ENCODE measurements around the gene PLD3. TPM values are rescaled to one million over a fixed set of nuclear protein-coding genes. Genes with fewer than 3 reads are reported as not detected.

The PLD3 gene
- total RNA-seq, 2 experiments from 2014 or later, result 109 to 114 TPM

DNA sequence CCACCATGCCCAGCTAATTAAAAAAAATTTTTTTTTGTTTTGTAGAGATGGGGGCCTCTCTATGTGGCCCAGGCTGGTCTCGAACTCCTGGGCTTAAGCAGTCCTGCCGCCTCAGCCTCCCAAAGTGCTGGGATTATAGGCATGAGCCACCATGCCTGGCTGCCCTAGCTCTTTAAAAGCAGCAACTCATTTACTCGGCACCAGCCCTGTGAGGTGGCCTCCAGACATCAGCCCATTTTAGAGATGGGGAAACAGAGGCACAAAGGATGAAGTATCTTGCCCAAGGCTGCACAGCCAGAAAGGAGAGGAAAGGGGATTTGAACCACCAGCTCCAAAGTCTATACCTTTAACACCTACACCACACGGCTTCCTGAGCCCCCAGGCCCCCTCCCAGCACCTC is 64.4 kb downstream of the PLD3 start:
- Histone ChIP-seq H3K4me1 (ENCODE audit: insufficient read depth, low read length, poor library complexity, severe bottlenecking) (peaks cover 57% of the 10 kb centered on the region), H3K79me2 (ENCODE audit: insufficient read depth, low read depth, low read length) (no peaks in the 10 kb centered on the region)
- no TSS peak for BruUV-seq (replicated peaks)

DNA sequence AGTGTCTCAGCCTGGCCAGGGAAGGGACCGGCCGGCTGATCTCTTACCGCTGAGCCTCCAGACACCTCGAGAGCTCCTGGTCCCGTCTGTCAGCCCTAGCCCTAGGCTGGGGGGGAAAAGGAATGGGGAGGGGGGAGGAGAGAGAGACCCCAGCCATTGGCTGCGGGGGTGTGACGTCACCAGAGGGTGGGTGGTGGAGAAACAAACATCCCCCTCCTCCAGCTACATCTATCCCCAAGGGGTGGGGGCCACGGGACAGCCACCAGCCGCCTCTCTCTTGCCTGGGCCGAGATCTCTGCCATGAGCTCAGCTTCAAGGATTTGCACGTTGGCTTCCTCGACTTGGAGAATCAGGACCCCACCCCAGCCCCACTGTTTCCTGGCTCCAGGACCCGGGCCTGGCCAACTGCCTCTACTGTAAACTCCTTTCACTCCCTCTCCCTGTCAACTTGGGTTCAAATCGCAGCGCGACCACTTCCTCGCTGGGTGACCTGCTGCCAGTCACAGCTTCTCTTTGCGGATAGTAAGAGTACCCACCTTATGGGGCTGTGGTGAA is 64.9 kb downstream of the PLD3 start, which contains the start of gene PRX:
Gene PRX, minus strand, starts transcription at position 88 of the 555 bp plus-strand sequence. CDS start 5,446 bp downstream, outside the sequence.
- H3K79me2 ChIP-seq (ENCODE audit: insufficient read depth, low read depth, low read length), result no peaks in the 10 kb centered on the region
- no peaks in the 10 kb centered on the region for H3K9me2 ChIP-seq (ENCODE audit: insufficient read depth, low read length)
- H3K4me2 ChIP-seq (ENCODE audit: low read length), result 0 out of 2 replicates have a peak within 1 kb of the TSS, but pooled peaks have one; percentile 55
- intact Hi-C loops (cut with micrococcal nuclease; ENCODE audit: unreplicated experiment), result no loop called here
- no peak for DNase-seq (ENCODE audit: low spot score)
- CTCF ChIA-PET (ENCODE audit: unreplicated experiment), result interaction anchor here (0.6 kb wide), 1 partner anchor 33 kb away, joined by 3 read pairs; no protein-coding TSS in a partner anchor
- TF ChIP-seq EZH2phosphoT487 (IDR thresholded peaks at IDR 0.05; ENCODE audit: borderline replicate concordance, low read depth, low read length), result no peak
- TF ChIP-seq, protein P1, sequence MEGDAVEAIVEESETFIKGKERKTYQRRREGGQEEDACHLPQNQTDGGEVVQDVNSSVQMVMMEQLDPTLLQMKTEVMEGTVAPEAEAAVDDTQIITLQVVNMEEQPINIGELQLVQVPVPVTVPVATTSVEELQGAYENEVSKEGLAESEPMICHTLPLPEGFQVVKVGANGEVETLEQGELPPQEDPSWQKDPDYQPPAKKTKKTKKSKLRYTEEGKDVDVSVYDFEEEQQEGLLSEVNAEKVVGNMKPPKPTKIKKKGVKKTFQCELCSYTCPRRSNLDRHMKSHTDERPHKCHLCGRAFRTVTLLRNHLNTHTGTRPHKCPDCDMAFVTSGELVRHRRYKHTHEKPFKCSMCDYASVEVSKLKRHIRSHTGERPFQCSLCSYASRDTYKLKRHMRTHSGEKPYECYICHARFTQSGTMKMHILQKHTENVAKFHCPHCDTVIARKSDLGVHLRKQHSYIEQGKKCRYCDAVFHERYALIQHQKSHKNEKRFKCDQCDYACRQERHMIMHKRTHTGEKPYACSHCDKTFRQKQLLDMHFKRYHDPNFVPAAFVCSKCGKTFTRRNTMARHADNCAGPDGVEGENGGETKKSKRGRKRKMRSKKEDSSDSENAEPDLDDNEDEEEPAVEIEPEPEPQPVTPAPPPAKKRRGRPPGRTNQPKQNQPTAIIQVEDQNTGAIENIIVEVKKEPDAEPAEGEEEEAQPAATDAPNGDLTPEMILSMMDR (conservative IDR thresholded peaks at IDR 0.05; ENCODE audit: low read length), result no peak
- H3K27ac ChIP-seq (ENCODE audit: low read depth, low read length, poor library complexity, severe bottlenecking), result no peak within 1 kb of the TSS
- H4K20me1 ChIP-seq (ENCODE audit: insufficient read depth, low read length), result no peaks in the 10 kb centered on the region
- H3K4me1 ChIP-seq (ENCODE audit: insufficient read depth, low read length, poor library complexity, severe bottlenecking), result peaks cover 52% of the 10 kb centered on the region
- BruUV-seq (replicated peaks), result no TSS peak
- no peaks in the 10 kb centered on the region for H3K36me3 ChIP-seq (ENCODE audit: insufficient read depth, low read length)
- POLR2A ChIA-PET, result interaction anchor here (0.5 to 0.6 kb wide), 2 partner anchors 24 to 111 kb away, joined by 3 to 7 read pairs; no protein-coding TSS in a partner anchor
- H2AFZ ChIP-seq (ENCODE audit: low read length), result no peak within 1 kb of the TSS
- no peaks in the 10 kb centered on the region for H3K9me3 ChIP-seq (ENCODE audit: low read length)
- no peak within 1 kb of the TSS for H3K4me3 ChIP-seq (ENCODE audit: low read depth, low read length, poor library complexity, severe bottlenecking)

More for the DNA sequence above, 64.4 kb downstream of the PLD3 start:
- no peak overlapping the region for H3K27ac ChIP-seq (ENCODE audit: low read depth, low read length, poor library complexity, severe bottlenecking)
- no peaks in the 10 kb centered on the region for H3K9me2 ChIP-seq (ENCODE audit: insufficient read depth, low read length)
- no peaks in the 10 kb centered on the region for H3K36me3 ChIP-seq (ENCODE audit: insufficient read depth, low read length)
- no peak overlapping the region for H3K4me3 ChIP-seq (ENCODE audit: low read depth, low read length, poor library complexity, severe bottlenecking)
- H4K20me1 ChIP-seq (ENCODE audit: insufficient read depth, low read length), result no peaks in the 10 kb centered on the region
- no peaks in the 10 kb centered on the region for H3K9me3 ChIP-seq (ENCODE audit: low read length)
- TF ChIP-seq, protein P1 (conservative IDR thresholded peaks at IDR 0.05; ENCODE audit: low read length), result no peak
- no peak for TF ChIP-seq EZH2phosphoT487 (IDR thresholded peaks at IDR 0.05; ENCODE audit: borderline replicate concordance, low read depth, low read length)
- H2AFZ ChIP-seq (ENCODE audit: low read length), result no peak overlapping the region
- ChIA-PET POLR2A (interaction anchor here (0.5 to 1.2 kb wide), 4 partner anchors 13 to 126 kb away, joined by 3 to 7 read pairs (median 3); no protein-coding TSS in a partner anchor), CTCF (ENCODE audit: unreplicated experiment) (interaction anchor here (0.6 kb wide), 1 partner anchor 32 kb away, joined by 3 read pairs; no protein-coding TSS in a partner anchor)
- intact Hi-C loops (cut with micrococcal nuclease; ENCODE audit: unreplicated experiment), result no loop called here
- DNase-seq (ENCODE audit: low spot score), result no peak
- H3K4me2 ChIP-seq (ENCODE audit: low read length), result no peak overlapping the region
